ENCODE data around the gene FMC1. TPM values are rescaled to one million over a fixed set of nuclear protein-coding genes. Genes with fewer than 3 reads are reported as not detected.
"Not testable (repeated sequence)": the region's sequence is repeated elsewhere in the genome, so short reads cannot be mapped to it uniquely, and the experiment has no call there.

Gene FMC1
- total and polyA plus RNA-seq, 3 experiments from 2014 or later = 10.7 to 46.4 (median 12.2) TPM

DNA sequence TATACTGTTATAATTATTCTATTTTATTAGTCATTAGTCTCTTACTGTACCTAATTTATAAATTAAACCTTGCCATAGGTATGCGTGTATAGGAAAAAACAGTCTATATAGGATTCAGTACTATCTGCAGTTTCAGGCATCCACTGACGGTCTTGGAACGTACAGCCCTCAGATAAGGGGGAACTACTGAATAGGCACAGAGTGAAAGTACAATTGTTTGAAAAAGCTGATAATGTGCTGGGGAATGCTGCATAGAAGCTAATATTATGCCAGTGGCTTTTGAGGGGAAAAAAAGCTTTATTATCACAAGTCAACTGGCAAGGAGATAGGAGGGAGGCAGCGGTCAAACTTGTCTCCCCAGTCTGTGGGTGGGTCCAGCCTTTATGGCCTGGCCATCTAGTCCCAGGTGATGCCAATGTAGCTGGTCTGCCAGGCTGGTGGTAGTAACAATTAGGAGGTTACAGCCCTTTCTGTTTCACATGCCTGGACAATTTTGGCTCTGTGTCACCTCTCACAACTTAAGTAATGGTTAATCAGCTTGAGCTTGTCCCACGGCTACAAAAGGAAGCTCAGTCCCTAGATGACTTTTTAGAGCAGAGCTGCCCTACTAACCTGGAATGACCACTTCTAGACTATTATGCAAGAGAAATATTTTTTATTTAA is 8.3 kb upstream of the FMC1 start:
- DNase-seq = no peak
- no peaks in the 10 kb centered on the region for H3K4me1 ChIP-seq (ENCODE audit: insufficient read depth, low read length)
- no peak overlapping the region for H3K4me3 ChIP-seq (ENCODE audit: low read length)
- peaks cover 12 to 14% (median 12%) of the 10 kb centered on the region in 3 donors for H3K4me1 Mint-ChIP-seq
- H3K27ac Mint-ChIP-seq = no peak overlapping the region
- ChIA-PET POLR2A (interaction anchor here (0.5 kb wide), 1 partner anchor 24 kb away, joined by 3 read pairs; no protein-coding TSS in a partner anchor), CTCF (interaction anchor here (1.2 to 1.6 kb wide), 2 partner anchors 10 to 15 kb away, joined by 4 read pairs; no protein-coding TSS in a partner anchor)
- no peak overlapping the region for H3K27ac ChIP-seq (ENCODE audit: low read depth, low read length)
- H3K27me3 ChIP-seq (ENCODE audit: insufficient read depth, low read length, poor library complexity, severe bottlenecking) = no peaks in the 10 kb centered on the region
- H3K9me3 ChIP-seq (ENCODE audit: low read length) = no peaks in the 10 kb centered on the region
- H3K36me3 Mint-ChIP-seq = no peaks in the 10 kb centered on the region
- peaks cover 0 to 2% of the 10 kb centered on the region in 2 donors for H3K27me3 Mint-ChIP-seq
- no peaks in the 10 kb centered on the region for H3K9me3 Mint-ChIP-seq
- no peaks in the 10 kb centered on the region for H3K36me3 ChIP-seq (ENCODE audit: insufficient read depth, low read length)
- H3K4me3 Mint-ChIP-seq = no peak overlapping the region

DNA sequence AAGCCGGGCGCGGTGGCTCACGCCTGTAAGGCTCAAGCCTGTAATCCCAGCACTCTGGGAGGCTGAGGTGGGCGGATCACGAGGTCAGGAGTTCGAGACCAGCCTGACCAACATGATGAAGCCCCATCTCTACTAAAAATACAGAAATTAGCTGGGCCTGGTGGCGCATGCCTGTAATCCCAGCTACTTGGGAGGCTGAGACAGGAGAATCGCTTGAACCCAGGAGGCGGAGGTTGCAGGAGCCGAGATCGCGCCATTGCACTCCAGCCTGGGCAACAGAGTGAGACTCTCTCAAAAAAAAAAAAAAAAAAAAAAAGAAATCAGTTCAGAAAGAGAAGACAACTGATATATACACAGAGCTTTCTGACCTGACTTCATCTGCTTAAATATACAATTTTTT is 7.7 kb upstream of the FMC1 start:
- H3K4me3 ChIP-seq (ENCODE audit: low read length); H3K36me3 ChIP-seq (ENCODE audit: insufficient read depth, low read length); H3K9me3 ChIP-seq (ENCODE audit: low read length); DNase-seq; POLR2A ChIA-PET; H3K27ac Mint-ChIP-seq; H3K27me3 ChIP-seq (ENCODE audit: insufficient read depth, low read length, poor library complexity, severe bottlenecking); H3K4me1 ChIP-seq (ENCODE audit: insufficient read depth, low read length); H3K4me3 Mint-ChIP-seq; H3K36me3 Mint-ChIP-seq; H3K27me3 Mint-ChIP-seq; H3K27ac ChIP-seq (ENCODE audit: low read depth, low read length); H3K9me3 Mint-ChIP-seq: not testable (repeated sequence)
- peaks cover 12 to 14% (median 12%) of the 10 kb centered on the region in 3 donors for H3K4me1 Mint-ChIP-seq
- CTCF ChIA-PET = interaction anchor here (1.2 to 1.6 kb wide), 2 partner anchors 11 to 15 kb away, joined by 4 read pairs; no protein-coding TSS in a partner anchor

DNA sequence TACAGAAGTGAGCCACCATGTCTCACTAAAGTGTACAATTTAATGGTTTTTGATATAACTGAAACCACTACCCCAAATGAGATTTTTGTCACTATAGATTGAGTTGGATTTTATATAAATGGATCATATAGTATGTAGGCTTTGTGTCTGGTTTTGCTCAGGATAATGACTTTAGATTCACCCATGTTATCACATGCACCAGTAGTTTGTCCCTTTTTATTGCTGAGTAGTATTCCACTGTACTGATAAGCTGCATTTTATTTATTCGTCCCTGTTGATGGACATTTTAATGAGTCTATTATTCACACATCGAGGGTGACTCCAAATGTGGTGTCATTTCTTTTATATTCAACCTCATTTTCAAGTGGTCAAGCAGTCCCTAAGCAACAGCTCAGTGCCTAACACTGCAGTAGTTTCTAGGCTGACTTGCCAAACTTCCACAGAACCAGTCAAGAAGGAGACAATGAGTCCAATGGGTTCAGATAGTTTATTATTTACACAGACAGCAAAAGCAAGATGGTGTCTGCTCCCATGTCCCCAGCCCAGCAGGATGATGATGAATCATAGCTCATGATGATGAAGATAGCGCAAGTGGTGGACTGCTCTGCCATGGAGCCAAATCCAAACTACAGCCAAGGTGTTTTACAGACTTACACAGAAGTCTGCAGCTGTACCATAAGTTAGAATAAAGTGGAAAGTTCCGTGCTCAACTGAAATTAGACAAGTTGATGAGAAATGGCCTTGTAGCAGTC is 6.6 kb upstream of the FMC1 start:
- H3K27me3 Mint-ChIP-seq = peaks cover 0 to 4% of the 10 kb centered on the region in 2 donors

DNA sequence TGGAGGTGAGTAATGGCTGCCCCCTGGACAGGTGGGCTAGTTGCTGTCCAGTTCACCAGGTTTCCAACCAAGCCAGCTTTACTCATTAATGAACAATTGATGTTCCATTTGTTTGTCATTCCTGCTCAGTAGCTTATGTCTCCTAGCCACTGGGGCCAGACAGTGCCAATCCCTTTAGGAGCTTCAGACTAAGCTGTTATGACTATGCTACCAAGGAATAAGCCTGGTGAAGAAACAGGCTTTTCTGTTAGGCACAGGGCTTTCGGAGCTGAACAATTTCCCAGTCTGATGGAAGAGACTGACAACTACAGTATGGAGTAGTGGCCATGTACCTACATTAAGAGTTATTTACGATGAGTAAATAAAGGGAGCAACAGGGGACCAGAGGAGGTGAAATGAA is 2.1 kb upstream of the FMC1 start:
- Histone ChIP-seq H3K36me3 (ENCODE audit: insufficient read depth, low read length) (no peaks in the 10 kb centered on the region), H3K9me3 (ENCODE audit: low read length) (peaks cover 6% of the 10 kb centered on the region), H3K4me1 (ENCODE audit: insufficient read depth, low read length) (peaks cover 24% of the 10 kb centered on the region), H3K4me3 (ENCODE audit: low read length) (peak overlapping the region; percentile 97), H3K27me3 (ENCODE audit: insufficient read depth, low read length, poor library complexity, severe bottlenecking) (no peaks in the 10 kb centered on the region), H3K27ac (ENCODE audit: low read depth, low read length) (peak overlapping the region; percentile 100)
- Mint-ChIP-seq H3K27ac (peak overlapping the region; percentile 82 to 100 (median 100)), H3K36me3 (peaks cover 0 to 18% (median 0%) of the 10 kb centered on the region in 3 donors), H3K4me3 (peak overlapping the region; percentile 15 to 100 (median 98)), H3K27me3 (peaks cover 5 to 18% of the 10 kb centered on the region in 2 donors), H3K9me3 (peaks cover 0 to 12% (median 6%) of the 10 kb centered on the region in 5 donors), H3K4me1 (peaks cover 20 to 36% (median 32%) of the 10 kb centered on the region in 3 donors)
- ChIA-PET POLR2A (interaction anchor here (2.6 kb wide), 1 partner anchor 21 kb away, joined by 67 read pairs; the partner anchor contains the start of gene LUC7L2), CTCF (interaction anchor here (0.7 to 2.3 kb wide), 2 partner anchors 16 to 21 kb away, joined by 3 to 9 read pairs; partner anchors contain the start of gene LUC7L2)
- DNase-seq = no peak

More for the DNA sequence above, 6.6 kb upstream of the FMC1 start:
- Mint-ChIP-seq H3K36me3 (no peaks in the 10 kb centered on the region), H3K9me3 (peaks cover 0 to 2% (median 0%) of the 10 kb centered on the region in 5 donors), H3K4me1 (peaks cover 12 to 18% (median 18%) of the 10 kb centered on the region in 3 donors), H3K27ac (no peak overlapping the region), H3K4me3 (no peak overlapping the region)
- no peaks in the 10 kb centered on the region for H3K27me3 ChIP-seq (ENCODE audit: insufficient read depth, low read length, poor library complexity, severe bottlenecking)
- no peak for DNase-seq
- no peaks in the 10 kb centered on the region for H3K36me3 ChIP-seq (ENCODE audit: insufficient read depth, low read length)
- ChIA-PET POLR2A (no interaction called here), CTCF (interaction anchor here (1.6 kb wide), 1 partner anchor 16 kb away, joined by 4 read pairs; no protein-coding TSS in a partner anchor)
- peaks cover 6% of the 10 kb centered on the region for H3K4me1 ChIP-seq (ENCODE audit: insufficient read depth, low read length)
- no peak overlapping the region for H3K4me3 ChIP-seq (ENCODE audit: low read length)
- peaks cover 6% of the 10 kb centered on the region for H3K9me3 ChIP-seq (ENCODE audit: low read length)
- H3K27ac ChIP-seq (ENCODE audit: low read depth, low read length) = no peak overlapping the region

DNA sequence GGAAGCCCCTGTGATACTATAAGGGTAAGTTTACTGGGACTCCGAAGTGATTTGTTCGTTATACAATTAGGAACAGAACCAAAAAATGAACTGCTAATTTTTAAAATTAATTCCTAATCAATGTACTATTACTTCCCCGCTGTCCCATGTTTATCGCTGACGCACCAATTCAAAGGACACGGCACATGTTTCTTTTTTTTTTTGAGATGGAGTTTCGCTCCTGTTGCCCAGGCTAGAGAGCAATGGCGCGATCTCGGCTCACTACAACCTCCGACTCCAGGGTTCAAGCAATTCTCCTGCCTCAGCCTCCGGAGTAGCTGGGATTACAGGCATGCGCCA is 1.5 kb upstream of the FMC1 start:
- Histone ChIP-seq H3K27me3 (ENCODE audit: insufficient read depth, low read length, poor library complexity, severe bottlenecking) (no peaks in the 10 kb centered on the region), H3K36me3 (ENCODE audit: insufficient read depth, low read length) (no peaks in the 10 kb centered on the region), H3K4me1 (ENCODE audit: insufficient read depth, low read length) (peaks cover 24% of the 10 kb centered on the region), H3K9me3 (ENCODE audit: low read length) (peaks cover 6% of the 10 kb centered on the region), H3K4me3 (ENCODE audit: low read length) (peak overlapping the region; percentile 97), H3K27ac (ENCODE audit: low read depth, low read length) (peak overlapping the region; percentile 100)
- Mint-ChIP-seq H3K4me1 (peaks cover 22 to 37% (median 36%) of the 10 kb centered on the region in 3 donors), H3K27ac (peak overlapping the region; percentile 99 to 100 (median 100)), H3K9me3 (peaks cover 0 to 12% (median 6%) of the 10 kb centered on the region in 5 donors), H3K27me3 (peaks cover 5 to 17% of the 10 kb centered on the region in 2 donors), H3K4me3 (peak overlapping the region; percentile 91 to 100 (median 98)), H3K36me3 (peaks cover 0 to 19% (median 0%) of the 10 kb centered on the region in 3 donors)
- ChIA-PET CTCF (interaction anchor here (0.7 to 2.3 kb wide), 3 partner anchors 16 to 27 kb away, joined by 3 to 9 read pairs (median 3); partner anchors contain the start of gene LUC7L2), POLR2A (interaction anchor here (1.0 to 2.6 kb wide), 2 partner anchors 20 to 235 kb away, joined by 3 to 67 read pairs; partner anchors contain the start of gene LUC7L2)
- no peak for DNase-seq

DNA sequence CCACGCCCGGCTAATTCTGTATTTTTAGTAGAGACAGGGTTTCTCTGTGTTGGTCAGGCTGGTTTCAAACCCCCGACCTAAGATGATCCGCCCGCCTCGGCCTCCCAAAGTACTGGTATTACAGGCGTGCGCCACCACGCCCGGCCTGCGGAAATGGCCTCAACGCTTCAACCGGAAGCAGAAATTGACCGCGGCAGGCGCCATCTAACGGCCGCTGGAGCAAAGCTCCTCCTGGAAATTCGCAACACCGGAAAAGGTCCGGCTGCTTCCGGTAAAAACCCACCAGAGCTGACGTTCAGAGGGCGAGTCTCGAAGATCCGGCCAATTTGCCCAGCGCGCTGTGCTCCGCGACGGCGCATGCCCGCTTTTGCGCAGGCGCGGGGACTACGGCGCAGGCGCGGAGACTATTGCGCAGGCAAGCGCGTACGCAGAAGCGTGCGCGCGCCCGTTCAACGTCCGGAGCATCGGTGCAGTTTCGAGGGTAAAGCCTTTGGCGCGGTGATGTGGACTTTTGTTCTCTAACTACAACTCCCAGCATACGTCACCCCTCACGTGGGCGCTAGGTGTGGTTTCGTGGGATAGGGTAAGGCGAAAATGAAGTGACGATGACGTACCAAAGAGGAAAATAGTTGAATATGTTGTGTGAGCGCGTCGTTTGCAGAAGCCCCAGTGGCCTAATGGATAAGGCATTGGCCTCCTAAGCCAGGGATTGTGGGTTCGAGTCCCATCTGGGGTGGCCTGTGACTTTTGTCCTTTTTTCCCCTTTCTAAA is 915 bp upstream of the FMC1 start:
- peak overlapping the region; percentile 91 to 100 (median 98) for H3K4me3 Mint-ChIP-seq
- peaks cover 0 to 21% (median 0%) of the 10 kb centered on the region in 3 donors for H3K36me3 Mint-ChIP-seq
- peak overlapping the region; percentile 99 to 100 (median 100) for H3K27ac Mint-ChIP-seq

DNA sequence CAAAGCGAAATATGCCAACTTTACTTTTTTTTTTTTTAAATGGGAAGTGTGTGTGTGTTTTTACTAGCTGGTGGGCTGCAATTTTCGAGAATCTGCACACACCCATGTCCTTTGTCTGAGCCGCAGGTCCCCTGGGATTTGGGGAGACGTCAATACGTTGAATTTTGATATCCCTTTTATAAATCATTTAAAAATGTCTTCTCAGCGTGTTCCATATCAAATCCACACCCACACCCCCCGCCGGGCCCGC is 404 bp upstream of the FMC1 start:
- H3K27ac ChIP-seq (ENCODE audit: low read depth, low read length) = peak overlapping the region; percentile 100
- peak overlapping the region; percentile 91 to 100 (median 98) for H3K4me3 Mint-ChIP-seq
- H3K4me1 ChIP-seq (ENCODE audit: insufficient read depth, low read length) = peaks cover 24% of the 10 kb centered on the region
- peaks cover 6% of the 10 kb centered on the region for H3K9me3 ChIP-seq (ENCODE audit: low read length)
- CTCF ChIA-PET = interaction anchor here (0.9 to 2.3 kb wide), 2 partner anchors 19 to 26 kb away, joined by 3 to 9 read pairs; partner anchors contain the start of gene LUC7L2
- peak overlapping the region; percentile 97 for H3K4me3 ChIP-seq (ENCODE audit: low read length)
- POLR2A ChIA-PET = interaction anchor here (0.5 to 2.6 kb wide), 5 partner anchors 19 to 288 kb away, joined by 3 to 67 read pairs (median 3); partner anchors contain the start of gene LUC7L2
- no peak for DNase-seq
- H3K27me3 ChIP-seq (ENCODE audit: insufficient read depth, low read length, poor library complexity, severe bottlenecking) = no peaks in the 10 kb centered on the region
- H3K9me3 Mint-ChIP-seq = peaks cover 0 to 12% (median 6%) of the 10 kb centered on the region in 5 donors
- peaks cover 5 to 16% of the 10 kb centered on the region in 2 donors for H3K27me3 Mint-ChIP-seq
- peak overlapping the region; percentile 99 to 100 (median 100) for H3K27ac Mint-ChIP-seq
- H3K36me3 Mint-ChIP-seq = peaks cover 0 to 23% (median 0%) of the 10 kb centered on the region in 3 donors
- H3K36me3 ChIP-seq (ENCODE audit: insufficient read depth, low read length) = no peaks in the 10 kb centered on the region
- peaks cover 25 to 45% (median 43%) of the 10 kb centered on the region in 3 donors for H3K4me1 Mint-ChIP-seq

More for the DNA sequence above, 915 bp upstream of the FMC1 start:
- Histone ChIP-seq H3K9me3 (ENCODE audit: low read length) (peaks cover 6% of the 10 kb centered on the region), H3K27ac (ENCODE audit: low read depth, low read length) (peak overlapping the region; percentile 100), H3K4me3 (ENCODE audit: low read length) (peak overlapping the region; percentile 97), H3K27me3 (ENCODE audit: insufficient read depth, low read length, poor library complexity, severe bottlenecking) (no peaks in the 10 kb centered on the region), H3K4me1 (ENCODE audit: insufficient read depth, low read length) (peaks cover 24% of the 10 kb centered on the region), H3K36me3 (ENCODE audit: insufficient read depth, low read length) (no peaks in the 10 kb centered on the region)
- peaks cover 25 to 43% (median 41%) of the 10 kb centered on the region in 3 donors for H3K4me1 Mint-ChIP-seq
- POLR2A ChIA-PET = interaction anchor here (0.5 to 2.6 kb wide), 5 partner anchors 20 to 288 kb away, joined by 3 to 67 read pairs (median 3); partner anchors contain the start of gene LUC7L2
- peak; percentile 93 to 100 (median 98) for DNase-seq
- peaks cover 5 to 16% of the 10 kb centered on the region in 2 donors for H3K27me3 Mint-ChIP-seq
- CTCF ChIA-PET = interaction anchor here (0.9 to 2.3 kb wide), 2 partner anchors 20 to 27 kb away, joined by 3 to 9 read pairs; partner anchors contain the start of gene LUC7L2
- H3K9me3 Mint-ChIP-seq = peaks cover 0 to 12% (median 6%) of the 10 kb centered on the region in 5 donors

Data from CD8-positive, alpha-beta memory T cell (primary cell).